ENCODE results near the gene RALGAPB. TPM values are rescaled to one million over a fixed set of nuclear protein-coding genes. Genes with fewer than 3 reads are reported as not detected.

Gene RALGAPB
- polyA plus RNA-seq, 1 of the 3 experiments (the other 2 are of a cell fraction), result 10.8 TPM

GRCh38 chr20:38547288-38548085 is 74.8 kb downstream of the RALGAPB start:
- no peak overlapping the region for H3K4me3 ChIP-seq (ENCODE audit: low read depth in 2 of 2, low read length in 1 of 2)
- H2AFZ ChIP-seq (ENCODE audit: low read depth), result no peak overlapping the region
- no peaks in the 10 kb centered on the region for H3K9me2 ChIP-seq
- DNase-seq, result no peak
- H3K36me3 ChIP-seq (replicated peaks in 1 of 2; ENCODE audit: control insufficient read depth in 1 of 2, insufficient read depth in 2 of 2, low read length in 1 of 2), result peaks cover 73 to 87% of the 10 kb centered on the region in 2 experiments
- ChIA-PET CTCF (interaction anchor here (1.2 kb wide), 1 partner anchor 18 kb away, joined by 3 read pairs; no protein-coding TSS in a partner anchor), POLR2A (no interaction called here)
- no peaks in the 10 kb centered on the region for H3K9me3 ChIP-seq
- WGBS (ENCODE audit: low lambda C conversion rate), result 96% methylated on average over 3 of the region's 3 CpGs
- H3K27ac ChIP-seq (ENCODE audit: low read depth in 2 of 2, low read length in 1 of 2), result no peak overlapping the region
- no peaks in the 10 kb centered on the region for H3F3A ChIP-seq (replicated peaks; ENCODE audit: insufficient read depth)
- no peaks in the 10 kb centered on the region for H3K79me2 ChIP-seq (ENCODE audit: insufficient read depth)
- no peaks in the 10 kb centered on the region for H3K27me3 ChIP-seq (ENCODE audit: insufficient read depth)
- no peak for TF ChIP-seq TEAD4 (IDR thresholded peaks at IDR 0.05; ENCODE audit: borderline replicate concordance, insufficient read depth)
- H3K4me1 ChIP-seq (ENCODE audit: control insufficient read depth in 1 of 2, insufficient read depth in 2 of 2, low read depth in 1 of 2, low read length in 1 of 2), result no peaks in the 10 kb centered on the region
- no peak overlapping the region for H3K4me2 ChIP-seq
- no peaks in the 10 kb centered on the region for H4K20me1 ChIP-seq (ENCODE audit: insufficient read depth)
- no peak overlapping the region for H3K9ac ChIP-seq

DNA sequence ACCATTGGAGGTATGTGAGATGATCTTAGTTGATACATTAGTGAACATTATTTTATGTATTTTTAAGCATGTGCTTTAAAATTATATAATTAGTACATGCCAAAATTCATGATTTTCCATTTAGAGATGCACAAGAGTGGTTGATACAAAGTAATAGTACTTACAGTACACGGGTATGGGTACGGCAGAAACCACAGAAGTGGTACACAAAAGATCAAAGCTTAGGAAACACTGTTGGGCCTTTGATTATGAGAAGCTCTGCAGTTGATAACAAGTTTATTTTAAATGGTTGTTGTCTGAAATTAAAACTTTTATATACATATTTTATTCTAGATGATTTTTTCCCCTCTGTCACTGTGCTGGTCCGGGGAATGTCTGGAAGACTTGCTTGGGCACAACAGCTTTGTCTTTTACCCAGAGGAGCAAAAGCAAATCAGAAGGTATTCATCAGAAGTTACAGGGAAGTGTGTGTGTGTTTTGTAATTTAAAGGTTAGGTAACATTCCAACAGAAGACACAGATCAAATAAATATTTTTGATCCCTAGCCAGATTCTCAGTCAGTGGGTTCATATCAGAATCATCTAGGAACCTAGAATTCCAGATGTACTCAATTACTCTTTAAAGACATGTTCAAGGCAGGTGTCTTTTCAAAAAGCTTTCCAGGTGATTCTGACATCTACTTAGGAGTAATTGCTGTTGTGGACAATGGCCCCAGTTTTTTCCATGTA is 75.9 kb downstream of the RALGAPB start:
- 100% methylated on average over 3 of the region's 3 CpGs for WGBS (ENCODE audit: low lambda C conversion rate)
- CTCF ChIA-PET, result no interaction called here
- TF ChIP-seq, protein P1, sequence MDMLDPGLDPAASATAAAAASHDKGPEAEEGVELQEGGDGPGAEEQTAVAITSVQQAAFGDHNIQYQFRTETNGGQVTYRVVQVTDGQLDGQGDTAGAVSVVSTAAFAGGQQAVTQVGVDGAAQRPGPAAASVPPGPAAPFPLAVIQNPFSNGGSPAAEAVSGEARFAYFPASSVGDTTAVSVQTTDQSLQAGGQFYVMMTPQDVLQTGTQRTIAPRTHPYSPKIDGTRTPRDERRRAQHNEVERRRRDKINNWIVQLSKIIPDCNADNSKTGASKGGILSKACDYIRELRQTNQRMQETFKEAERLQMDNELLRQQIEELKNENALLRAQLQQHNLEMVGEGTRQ (IDR thresholded peaks at IDR 0.05; ENCODE audit: borderline replicate concordance, low read depth, low read length), result no peak
- no peak for TF ChIP-seq RAD21 (IDR thresholded peaks at IDR 0.05; ENCODE audit: low read length)
- no peak for TF ChIP-seq USF1 (IDR thresholded peaks at IDR 0.05; ENCODE audit: borderline replicate concordance, low read depth)
- TF ChIP-seq TCF12 (IDR thresholded peaks at IDR 0.05), result no peak
- TF ChIP-seq SIN3A (IDR thresholded peaks at IDR 0.05; ENCODE audit: borderline replicate concordance, low read depth, low read length), result no peak
- no peak for TF ChIP-seq POLR2AphosphoS5 (IDR thresholded peaks at IDR 0.05; ENCODE audit: low read depth, low read length)
- no peak for TF ChIP-seq FOXM1 (IDR thresholded peaks at IDR 0.05; ENCODE audit: low read depth)
- TF ChIP-seq EP300 (IDR thresholded peaks at IDR 0.05; ENCODE audit: borderline replicate concordance in 1 of 2, low read depth in 1 of 2, low read length in 1 of 2), result no peak
- no peak for TF ChIP-seq RFX5 (IDR thresholded peaks at IDR 0.05; ENCODE audit: low read length)
- TF ChIP-seq ELF1 (IDR thresholded peaks at IDR 0.05), result no peak
- TF ChIP-seq SMC3 (IDR thresholded peaks at IDR 0.05; ENCODE audit: low read depth, low read length), result no peak
- no peak for TF ChIP-seq JUND (IDR thresholded peaks at IDR 0.05)
- TF ChIP-seq RCOR1 (IDR thresholded peaks at IDR 0.05; ENCODE audit: low read length), result no peak
- TF ChIP-seq, protein P2, sequence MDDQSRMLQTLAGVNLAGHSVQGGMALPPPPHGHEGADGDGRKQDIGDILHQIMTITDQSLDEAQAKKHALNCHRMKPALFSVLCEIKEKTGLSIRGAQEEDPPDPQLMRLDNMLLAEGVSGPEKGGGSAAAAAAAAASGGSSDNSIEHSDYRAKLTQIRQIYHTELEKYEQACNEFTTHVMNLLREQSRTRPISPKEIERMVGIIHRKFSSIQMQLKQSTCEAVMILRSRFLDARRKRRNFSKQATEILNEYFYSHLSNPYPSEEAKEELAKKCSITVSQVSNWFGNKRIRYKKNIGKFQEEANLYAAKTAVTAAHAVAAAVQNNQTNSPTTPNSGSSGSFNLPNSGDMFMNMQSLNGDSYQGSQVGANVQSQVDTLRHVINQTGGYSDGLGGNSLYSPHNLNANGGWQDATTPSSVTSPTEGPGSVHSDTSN (IDR thresholded peaks at IDR 0.05), result no peak
- TF ChIP-seq YY1 (IDR thresholded peaks at IDR 0.05; ENCODE audit: low read depth), result no peak
- TF ChIP-seq, protein P3, sequence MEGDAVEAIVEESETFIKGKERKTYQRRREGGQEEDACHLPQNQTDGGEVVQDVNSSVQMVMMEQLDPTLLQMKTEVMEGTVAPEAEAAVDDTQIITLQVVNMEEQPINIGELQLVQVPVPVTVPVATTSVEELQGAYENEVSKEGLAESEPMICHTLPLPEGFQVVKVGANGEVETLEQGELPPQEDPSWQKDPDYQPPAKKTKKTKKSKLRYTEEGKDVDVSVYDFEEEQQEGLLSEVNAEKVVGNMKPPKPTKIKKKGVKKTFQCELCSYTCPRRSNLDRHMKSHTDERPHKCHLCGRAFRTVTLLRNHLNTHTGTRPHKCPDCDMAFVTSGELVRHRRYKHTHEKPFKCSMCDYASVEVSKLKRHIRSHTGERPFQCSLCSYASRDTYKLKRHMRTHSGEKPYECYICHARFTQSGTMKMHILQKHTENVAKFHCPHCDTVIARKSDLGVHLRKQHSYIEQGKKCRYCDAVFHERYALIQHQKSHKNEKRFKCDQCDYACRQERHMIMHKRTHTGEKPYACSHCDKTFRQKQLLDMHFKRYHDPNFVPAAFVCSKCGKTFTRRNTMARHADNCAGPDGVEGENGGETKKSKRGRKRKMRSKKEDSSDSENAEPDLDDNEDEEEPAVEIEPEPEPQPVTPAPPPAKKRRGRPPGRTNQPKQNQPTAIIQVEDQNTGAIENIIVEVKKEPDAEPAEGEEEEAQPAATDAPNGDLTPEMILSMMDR (IDR thresholded peaks at IDR 0.05), result no peak
- no peak for TF ChIP-seq MXI1 (IDR thresholded peaks at IDR 0.05; ENCODE audit: low read depth, low read length)
- no peak for DNase-seq
- Histone ChIP-seq H3K4me1 (ENCODE audit: control insufficient read depth in 1 of 2, insufficient read depth in 2 of 2, low read depth in 1 of 2, low read length in 1 of 2) (no peaks in the 10 kb centered on the region), H2AFZ (ENCODE audit: low read depth) (no peak overlapping the region), H3K27ac (ENCODE audit: low read depth in 2 of 2, low read length in 1 of 2) (no peak overlapping the region), H3K4me2 (no peak overlapping the region), H3K9me3 (no peaks in the 10 kb centered on the region), H3F3A (replicated peaks; ENCODE audit: insufficient read depth) (no peaks in the 10 kb centered on the region), H3K4me3 (ENCODE audit: low read depth in 2 of 2, low read length in 1 of 2) (no peak overlapping the region), H3K79me2 (ENCODE audit: insufficient read depth) (no peaks in the 10 kb centered on the region), H4K20me1 (ENCODE audit: insufficient read depth) (no peaks in the 10 kb centered on the region), H3K36me3 (replicated peaks in 1 of 2; ENCODE audit: control insufficient read depth in 1 of 2, insufficient read depth in 2 of 2, low read length in 1 of 2) (peaks cover 76 to 88% of the 10 kb centered on the region in 2 experiments), H3K9me2 (no peaks in the 10 kb centered on the region), H3K27me3 (ENCODE audit: insufficient read depth) (no peaks in the 10 kb centered on the region), H3K9ac (no peak overlapping the region)
- POLR2A ChIA-PET, result no interaction called here

All from SK-N-SH (cell line).